ENCODE results near the gene NECTIN4.

The NECTIN4 gene

GRCh38 chr1:161021165-161021969 is 68.0 kb downstream of the NECTIN4 start:
- peak; percentile 92 to 96 for DNase-seq
